ENCODE results near the gene PARP12.
A peak's percentile ranks its signal among the peaks of the same experiment; 100 is the strongest.
"Not testable (repeated sequence)": the region's sequence is repeated elsewhere in the genome, so short reads cannot be mapped to it uniquely, and the experiment has no call there.

Gene PARP12, protein sequence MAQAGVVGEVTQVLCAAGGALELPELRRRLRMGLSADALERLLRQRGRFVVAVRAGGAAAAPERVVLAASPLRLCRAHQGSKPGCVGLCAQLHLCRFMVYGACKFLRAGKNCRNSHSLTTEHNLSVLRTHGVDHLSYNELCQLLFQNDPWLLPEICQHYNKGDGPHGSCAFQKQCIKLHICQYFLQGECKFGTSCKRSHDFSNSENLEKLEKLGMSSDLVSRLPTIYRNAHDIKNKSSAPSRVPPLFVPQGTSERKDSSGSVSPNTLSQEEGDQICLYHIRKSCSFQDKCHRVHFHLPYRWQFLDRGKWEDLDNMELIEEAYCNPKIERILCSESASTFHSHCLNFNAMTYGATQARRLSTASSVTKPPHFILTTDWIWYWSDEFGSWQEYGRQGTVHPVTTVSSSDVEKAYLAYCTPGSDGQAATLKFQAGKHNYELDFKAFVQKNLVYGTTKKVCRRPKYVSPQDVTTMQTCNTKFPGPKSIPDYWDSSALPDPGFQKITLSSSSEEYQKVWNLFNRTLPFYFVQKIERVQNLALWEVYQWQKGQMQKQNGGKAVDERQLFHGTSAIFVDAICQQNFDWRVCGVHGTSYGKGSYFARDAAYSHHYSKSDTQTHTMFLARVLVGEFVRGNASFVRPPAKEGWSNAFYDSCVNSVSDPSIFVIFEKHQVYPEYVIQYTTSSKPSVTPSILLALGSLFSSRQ

GRCh38 chr7:140062528-140063299 is at the start of gene PARP12:
Gene PARP12 (minus strand): TSS chr7:140062951. CDS start chr7:140062847, 104 bp downstream.
- peak; percentile 98 for DNase-seq

DNA sequence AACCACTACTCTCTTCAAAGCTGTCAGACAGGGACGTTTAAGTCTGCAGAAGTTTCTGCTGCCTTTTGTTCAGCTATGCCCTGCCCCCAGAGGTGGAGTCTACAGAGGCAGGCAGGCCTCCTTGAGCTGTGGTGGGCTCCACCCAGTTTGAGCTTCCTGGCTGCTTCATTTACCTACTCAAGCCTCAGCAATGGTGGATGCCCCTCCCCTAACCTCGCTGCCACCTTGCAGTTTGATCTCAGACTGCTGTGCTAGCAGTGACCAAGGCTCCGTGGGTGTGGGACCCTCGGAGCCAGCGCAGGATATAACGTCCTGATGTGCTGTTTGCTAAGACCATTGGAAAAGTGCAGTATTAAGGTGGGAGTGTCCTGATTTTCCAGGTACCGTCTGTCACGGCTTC is 46.0 kb upstream of the PARP12 start:
- not testable (repeated sequence) for DNase-seq

DNA sequence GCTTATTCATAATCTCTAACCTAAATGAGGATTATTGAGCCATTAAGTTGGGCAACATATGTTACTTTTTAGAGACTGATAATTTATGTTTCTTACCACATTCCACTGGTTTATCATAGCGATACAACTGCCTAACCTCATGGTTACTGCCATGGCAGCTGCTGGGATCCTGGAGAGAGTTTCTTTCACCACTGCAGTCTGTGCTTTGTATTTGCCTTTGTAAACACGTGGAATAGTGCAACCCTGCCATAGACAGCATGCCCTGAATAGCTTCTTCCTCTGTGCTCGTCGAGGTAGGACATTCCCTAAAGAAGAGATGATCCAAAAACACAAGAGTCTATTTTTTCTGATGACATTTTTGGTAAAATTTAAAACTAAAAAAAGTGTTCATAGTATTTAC is 33.7 kb upstream of the PARP12 start:
- no peak for DNase-seq

GRCh38 chr7:140093375-140093774 is 30.6 kb upstream of the PARP12 start:
- no peak for DNase-seq

DNA sequence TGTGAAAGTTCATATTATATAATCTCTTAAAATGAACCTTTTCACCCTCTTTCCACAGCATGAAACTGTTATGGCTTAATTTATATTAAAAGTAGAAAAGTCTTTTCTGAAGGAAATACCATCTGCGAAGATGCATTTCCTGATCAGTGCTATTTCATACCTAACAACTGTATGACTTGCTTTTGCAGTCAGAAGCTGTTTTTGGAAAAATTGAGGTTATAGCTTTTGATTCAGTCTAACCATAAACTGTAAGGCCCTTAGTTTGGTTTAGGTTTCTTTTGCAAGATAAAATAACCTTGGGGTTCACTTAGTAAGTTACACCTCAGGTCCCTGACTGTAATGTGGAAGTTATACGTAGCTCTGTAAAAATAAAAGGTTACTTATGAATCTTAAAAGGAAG is 22.7 kb upstream of the PARP12 start:
- no peak for DNase-seq

GRCh38 chr7:140084972-140085371 is 22.2 kb upstream of the PARP12 start:
- no peak for DNase-seq

DNA sequence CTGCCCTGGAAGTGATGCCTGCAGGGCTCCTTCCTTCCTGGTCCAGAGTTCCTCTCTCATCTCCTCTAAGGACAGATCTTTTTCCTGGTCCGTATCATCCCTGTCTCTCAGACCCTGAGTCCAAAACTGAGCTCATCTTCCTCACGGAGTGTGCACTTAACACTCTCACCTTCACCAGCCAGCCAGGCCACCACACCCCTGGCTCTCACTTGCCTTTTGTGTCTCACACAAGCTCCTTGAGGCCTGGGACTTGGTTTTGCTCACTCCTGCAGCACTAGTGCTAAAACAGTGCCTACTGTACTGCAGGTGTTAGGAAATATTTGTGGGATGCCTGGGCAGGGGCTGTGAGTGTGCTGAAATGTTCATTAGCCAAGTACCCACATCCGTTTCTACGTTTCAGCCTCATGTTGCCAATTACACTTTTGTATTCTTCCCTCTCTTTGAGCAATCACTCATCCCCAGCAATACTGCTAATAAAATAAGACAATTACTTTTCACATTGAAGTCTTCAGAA is 21.4 kb upstream of the PARP12 start:
- no peak for DNase-seq

DNA sequence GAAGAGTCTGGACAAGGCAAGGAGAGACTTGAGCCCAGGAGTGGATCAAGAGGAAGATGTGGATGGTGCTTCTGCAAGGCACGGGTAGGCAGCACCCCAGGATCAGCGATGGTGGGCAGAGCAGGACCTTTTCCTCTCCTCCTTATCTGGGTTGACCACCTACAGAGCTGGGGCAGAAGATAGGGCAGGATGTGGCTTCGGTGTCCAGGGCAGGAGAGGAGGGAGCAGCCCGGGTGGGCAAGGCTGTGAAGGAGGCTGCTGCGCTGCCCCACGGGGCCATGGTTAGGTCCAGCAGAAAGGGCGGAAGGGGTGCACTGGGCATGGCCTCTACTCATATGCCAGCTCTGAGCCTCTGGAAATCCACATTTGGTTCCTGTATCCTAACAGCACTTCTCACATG is 20.0 kb upstream of the PARP12 start:
- DNase-seq, result no peak

GRCh38 chr7:140081774-140082425 is 19.1 kb upstream of the PARP12 start:
- no peak for DNase-seq

DNA sequence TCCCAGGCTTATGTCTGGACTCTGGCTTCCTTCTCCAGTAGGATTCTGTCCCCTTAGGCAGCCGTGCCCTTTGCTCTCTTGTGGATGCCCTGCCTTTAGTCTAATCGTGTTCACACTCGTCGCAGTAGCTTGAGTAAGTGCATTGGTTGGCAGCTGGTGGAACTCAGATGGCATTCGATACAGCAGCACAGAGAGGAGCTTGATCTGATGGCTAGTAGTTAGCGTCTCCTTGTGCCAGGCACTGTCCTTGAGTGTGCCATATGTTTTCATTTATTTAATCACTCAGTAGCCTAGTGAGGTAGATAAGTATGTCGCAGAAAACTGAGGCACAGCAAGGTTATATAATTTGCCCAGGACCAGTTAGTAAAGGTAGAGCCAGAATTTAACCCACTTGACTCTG is 18.2 kb upstream of the PARP12 start:
- no peak for DNase-seq

DNA sequence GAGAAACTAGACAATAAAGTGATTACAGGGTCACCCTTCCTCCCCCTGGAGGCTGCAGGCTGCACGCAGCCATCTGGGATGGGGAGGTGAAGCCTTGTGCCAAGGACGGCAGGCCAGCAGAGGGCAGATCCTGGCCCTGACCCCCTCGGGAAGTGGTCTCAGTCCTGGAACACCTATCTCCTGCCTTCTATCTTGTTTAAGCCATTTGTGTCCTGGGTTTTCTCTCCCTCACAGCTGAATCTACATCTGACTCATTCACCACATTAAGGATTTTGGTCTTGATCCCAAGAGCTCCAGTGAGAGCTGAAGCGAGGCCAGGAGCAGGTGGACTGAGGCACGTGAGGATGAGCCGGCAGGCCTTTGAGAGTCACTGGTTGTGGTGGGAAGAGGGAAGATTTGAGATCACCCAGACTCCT is 16.4 kb upstream of the PARP12 start:
- peak; percentile 63 for DNase-seq

DNA sequence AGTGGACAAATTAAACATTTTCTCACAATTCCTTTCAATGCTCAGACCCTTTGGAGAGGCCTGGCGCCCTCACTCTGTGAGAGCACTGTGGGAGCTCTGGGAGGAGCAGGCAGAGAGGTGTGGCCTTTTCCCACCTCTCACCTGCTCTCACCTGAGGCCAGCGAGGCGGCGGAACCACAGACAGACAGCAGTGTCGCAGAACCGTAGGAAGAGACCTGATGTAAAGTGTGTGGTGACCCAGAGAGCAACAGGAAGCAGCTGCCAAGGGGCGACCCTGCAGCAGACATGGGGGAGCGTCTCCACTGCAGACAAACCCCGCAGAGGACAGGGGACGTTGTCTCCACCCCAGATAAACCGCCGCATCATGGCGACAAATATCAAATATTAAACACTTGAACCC is 15.6 kb upstream of the PARP12 start:
- DNase-seq, result no peak

- no peak for DNase-seq
These were observed 12.0 kb upstream of the PARP12 start for GRCh38 chr7:140074780-140075179.

- no peak for DNase-seq
These were observed 7.8 kb upstream of the PARP12 start for GRCh38 chr7:140070546-140070945.

- DNase-seq, result no peak
These were observed 6.7 kb upstream of the PARP12 start for GRCh38 chr7:140069298-140069949.

- DNase-seq, result no peak
These were observed 5.3 kb upstream of the PARP12 start for GRCh38 chr7:140068033-140068432.

DNA sequence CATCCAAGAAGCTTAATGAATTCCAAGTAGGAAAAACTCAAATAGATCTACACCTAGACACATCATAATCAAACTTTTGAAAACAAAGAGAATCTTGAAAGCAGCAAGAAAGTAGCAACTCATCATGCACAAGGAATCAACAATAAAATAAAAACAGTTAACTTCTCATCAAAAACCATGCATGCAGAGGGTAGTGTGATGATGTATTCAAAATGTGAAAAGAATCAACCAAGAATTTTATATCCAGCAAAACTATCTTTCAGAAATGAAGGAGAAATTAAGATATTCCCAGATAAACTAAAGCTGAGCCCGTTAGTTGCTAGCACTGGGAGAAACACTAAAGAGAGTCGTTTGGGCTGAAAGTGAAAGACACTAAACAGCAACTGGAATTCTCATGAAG is 4.3 kb upstream of the PARP12 start:
- DNase-seq, result no peak

- peak; percentile 40 for DNase-seq
These were observed 628 bp downstream of the PARP12 start for GRCh38 chr7:140062118-140062527.

DNA sequence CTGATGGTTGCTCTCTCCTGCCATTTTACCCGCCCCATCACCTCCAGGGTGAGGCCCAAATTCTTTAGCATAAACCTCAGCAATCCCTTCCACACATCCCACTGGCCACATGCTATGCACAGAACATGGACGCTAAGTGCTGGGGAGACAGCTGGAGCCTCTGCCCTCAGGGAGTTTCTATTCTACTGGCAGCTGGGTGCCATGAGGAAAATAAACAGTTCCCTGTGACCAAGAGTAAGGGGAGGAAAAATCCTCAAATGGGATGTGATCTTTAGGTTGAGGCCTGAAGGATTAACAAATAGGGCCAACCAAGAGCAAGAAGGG is 1.2 kb downstream of the PARP12 start:
- DNase-seq, result peak; percentile 18

GRCh38 chr7:140060788-140061606 is 1.8 kb downstream of the PARP12 start:
- peak; percentile 81 for DNase-seq

- no peak for DNase-seq
These were observed 2.5 kb downstream of the PARP12 start for GRCh38 chr7:140060243-140060630.
